HepG2 (cell line): ENCODE measurements around the gene SH3BP5. TPM values are rescaled to one million over a fixed set of nuclear protein-coding genes. Genes with fewer than 3 reads are reported as not detected.

Experiments
- ATAC-seq: fragments of 200-7000 bp; cut with Tn5 transposase; 3 replicates; pipeline ENCODE4 v1.9.1; 2020; ENCODE audit warnings: mild to moderate bottlenecking, moderate library complexity
- BruUV-seq: library from RNA; stranded (reverse); fragments of 400-500 nt; replicated peaks from 2 replicates; lab custom pipeline; 2021; lab: Mats Ljungman, UMichigan
- CTCF ChIA-PET: fragments of 300-600 bp; formaldehyde crosslinking; extraction: SDS; loops from one replicate; lab custom pipeline; 2021; ENCODE audit warnings: low total read pairs, inconsistent platforms, low intra/inter-chr PET ratio; lab: Yijun Ruan, JAX
- POLR2A ChIA-PET: fragments of 350-600 bp; sonication (Branson Sonifier 250); formaldehyde crosslinking; loops from one replicate; lab custom pipeline; 2020; ENCODE audit warnings: antibody characterized with exemption, inconsistent platforms; lab: Yijun Ruan, JAX
- DNase-seq: peaks from one replicate; pipeline ENCODE4 v3.0.0-alpha.2; 2015; ENCODE audit warnings: low spot score
- FAIRE-seq: peaks from 3 replicates; lab custom pipeline; 2011; peaks lifted over from hg19 to GRCh38; lab: Jason Lieb, UNC
- H2AFZ ChIP-seq: one replicate; pipeline ENCODE4 v1.6.1; 2011; ENCODE audit warnings: low read length, inconsistent platforms
- H3K27ac ChIP-seq: fragments of 300-600 bp; 3 replicates; pipeline ENCODE4 v1.8.0; 2011; ENCODE audit warnings: mixed run types, mild to moderate bottlenecking, mixed read lengths, low read length, inconsistent platforms; ENCODE audit not compliant: insufficient read depth; ENCODE audit errors: extremely low read length
- H3K27me3 ChIP-seq, 2 experiments: fragments of 200-600 bp in 1 of 2; 2 replicates in 1 of 2; 3 replicates in 1 of 2; pipeline versions ENCODE4 v1.6.0 to v1.8.0; 2011; ENCODE audit warnings: low read length in 2 of 2, mild to moderate bottlenecking in 2 of 2, moderate library complexity in 2 of 2, inconsistent platforms in 1 of 2; ENCODE audit not compliant: insufficient read depth in 2 of 2, control insufficient read depth in 1 of 2
- H3K36me3 ChIP-seq, 2 experiments: fragments of 200-600 bp in 1 of 2; replicated peaks in 1 of 2; 2 replicates in 1 of 2; 3 replicates in 1 of 2; pipeline versions ENCODE4 v1.5.1 to v1.8.0; 2011; ENCODE audit warnings: low read length in 2 of 2, inconsistent platforms in 1 of 2; ENCODE audit not compliant: insufficient read depth in 2 of 2, control insufficient read depth in 1 of 2
- H3K4me1 ChIP-seq: 2 replicates; pipeline ENCODE4 v1.5.1; 2012; ENCODE audit warnings: low read length, inconsistent platforms; ENCODE audit not compliant: insufficient read depth
- H3K4me2 ChIP-seq: 2 replicates; pipeline ENCODE4 v1.6.0; 2011; ENCODE audit warnings: low read depth, low read length, inconsistent platforms
- H3K4me3 ChIP-seq, 3 experiments: fragments of 200-600 bp in 1 of 3; sonication (generic), shearing (Covaris generic) in 1 of 3; replicated peaks in 1 of 3; 2 replicates each; pipeline ENCODE4 v1.5.1; 2011 to 2016; ENCODE audit warnings: low read length in 3 of 3, inconsistent platforms in 2 of 3, low read depth in 2 of 3, mild to moderate bottlenecking in 2 of 3, control low read depth in 1 of 3, mixed read lengths in 1 of 3; ENCODE audit not compliant: insufficient read depth in 1 of 3
- H3K79me2 ChIP-seq: one replicate; pipeline ENCODE4 v1.6.1; 2011; ENCODE audit warnings: low read length, inconsistent platforms; ENCODE audit not compliant: insufficient read depth
- H3K9ac ChIP-seq: 2 replicates; pipeline ENCODE4 v1.6.0; 2011; ENCODE audit warnings: mild to moderate bottlenecking, low read depth, low read length, inconsistent platforms; ENCODE audit not compliant: insufficient read depth
- H3K9me3 ChIP-seq: 2 replicates; pipeline ENCODE4 v1.5.1; 2012; ENCODE audit warnings: mild to moderate bottlenecking, low read length
- H4K20me1 ChIP-seq: 2 replicates; pipeline ENCODE4 v1.6.0; 2011; ENCODE audit warnings: inconsistent platforms, mild to moderate bottlenecking, low read length, moderate library complexity; ENCODE audit not compliant: insufficient read depth
- PCBP2 ChIP-seq: fragments of 200-400 bp; formaldehyde crosslinking; optimal IDR thresholded peaks from 2 replicates; pipeline ENCODE3; 2018; ENCODE audit warnings: low read length, low read depth; ENCODE audit not compliant: poor library complexity, severe bottlenecking
- RXRA ChIP-seq: sonication (generic); formaldehyde crosslinking; IDR thresholded peaks from 2 replicates; pipeline ENCODE4 v1.5.1; 2020; ENCODE audit warnings: missing genetic modification reagents
- TCF7L2 ChIP-seq: IDR thresholded peaks from 2 replicates; pipeline ENCODE4 v1.6.1; 2011; ENCODE audit warnings: mild to moderate bottlenecking, low read depth, low read length, moderate library complexity
- ZBTB20 ChIP-seq: sonication (generic); formaldehyde crosslinking; IDR thresholded peaks from 2 replicates; pipeline ENCODE4 v1.8.1; 2023; ENCODE audit warnings: missing genetic modification reagents, low read depth, mild to moderate bottlenecking, borderline replicate concordance
- ZKSCAN5 ChIP-seq: sonication (generic); formaldehyde crosslinking; IDR thresholded peaks from 2 replicates; pipeline ENCODE4 v1.5.1; 2020; ENCODE audit warnings: mild to moderate bottlenecking, missing genetic modification reagents
- ZNF124 ChIP-seq: sonication (generic); formaldehyde crosslinking; IDR thresholded peaks from 2 replicates; pipeline ENCODE4 v1.4.0; 2020; ENCODE audit warnings: missing genetic modification reagents
- ZNF136 ChIP-seq: sonication (generic); formaldehyde crosslinking; IDR thresholded peaks from 2 replicates; pipeline ENCODE4 v1.8.1; 2022; ENCODE audit warnings: low read depth, mild to moderate bottlenecking, moderate library complexity, missing genetic modification reagents
- ZNF18 ChIP-seq: sonication (generic); formaldehyde crosslinking; IDR thresholded peaks from 2 replicates; pipeline ENCODE4 v1.8.0; 2022; ENCODE audit warnings: mild to moderate bottlenecking, missing genetic modification reagents; ENCODE audit not compliant: insufficient replicate concordance
- ZNF367 ChIP-seq: sonication (generic); formaldehyde crosslinking; IDR thresholded peaks from 2 replicates; pipeline ENCODE4 v1.4.0; 2020; ENCODE audit warnings: missing genetic modification reagents, borderline replicate concordance
- ZNF496 ChIP-seq: sonication (generic); formaldehyde crosslinking; IDR thresholded peaks from 2 replicates; pipeline ENCODE4 v1.8.1; 2023; ENCODE audit warnings: mild to moderate bottlenecking, moderate library complexity, missing genetic modification reagents; ENCODE audit not compliant: insufficient replicate concordance
- ZNF614 ChIP-seq: IDR thresholded peaks from 2 replicates; pipeline ENCODE4 v1.6.1; 2018; ENCODE audit warnings: missing biosample characterization, missing genetic modification reagents, inconsistent platforms, borderline replicate concordance
- ZNF737 ChIP-seq: sonication (generic); formaldehyde crosslinking; IDR thresholded peaks from 2 replicates; pipeline ENCODE4 v1.5.0; 2020; ENCODE audit warnings: missing genetic modification reagents, mild to moderate bottlenecking, borderline replicate concordance
- ZNF790 ChIP-seq: sonication (generic); formaldehyde crosslinking; IDR thresholded peaks from 2 replicates; pipeline ENCODE4 v1.8.0; 2022; ENCODE audit warnings: missing genetic modification reagents, mild to moderate bottlenecking, borderline replicate concordance
- WGBS: methylation state at CpG from one replicate; pipeline ENCODE4 v1.1.6; 2017; ENCODE audit warnings: low lambda C conversion rate; 5-methylcytosine and 5-hydroxymethylcytosine counted together
- in situ Hi-C: cut with HindIII; loops from 2 replicates; pipeline ENCODE4 v1.10.0; 2017; ENCODE audit warnings: low pct_unique_long_range_greater_than_20kb; ENCODE audit not compliant: extremely low pct_ligation_motif_present
- intact Hi-C: fragments of 100-400 bp; cut with micrococcal nuclease; formaldehyde crosslinking; loops from one replicate; pipeline ENCODE4 v1.10.0; 2022; ENCODE audit not compliant: unreplicated experiment
- polyA plus RNA-seq, 8 experiments: library from polyadenylated mRNA; depleted of rRNA in 3 of 8; stranded (reverse) in 7 of 8; unstranded in 1 of 8; fragments of >200 nt; fragmentation: Illumina TruSeq in 4 of 8; extraction: Trizol in 4 of 8; gene quantifications; 2 replicates each; pipeline versions ENCODE4 v1.2.1 to v1.2.3, GENCODE V29; 2011 to 2016; ENCODE audit warnings: low read depth in 4 of 8, missing spikeins in 1 of 8, mixed read lengths in 1 of 8; ENCODE audit not compliant: insufficient read depth in 1 of 8
- total RNA-seq, 5 experiments: library from RNA; depleted of rRNA; stranded (reverse); fragments of >200 nt; fragmentation: Illumina TruSeq; extraction: Trizol; gene quantifications; 2 replicates each; pipeline ENCODE4 v1.2.3, GENCODE V29; 2016; ENCODE audit warnings: low read depth in 1 of 5

SH3BP5 gene
- total and polyA plus RNA-seq, 2 of the 13 experiments (the other 11 are each of a cell fraction or from before 2014, with no cell fraction given) = 0.09 to 0.16 TPM

- ChIA-PET CTCF (no interaction called here), POLR2A (no interaction called here)
- no peak overlapping the region for H2AFZ ChIP-seq
- DNase-seq = no peak
- no peaks in the 10 kb centered on the region for H4K20me1 ChIP-seq
- intact Hi-C loops = no loop called here
- H3K27me3 ChIP-seq = no peaks in the 10 kb centered on the region
- H3K4me3 ChIP-seq = no peak overlapping the region
- peaks cover 4 to 49% of the 10 kb centered on the region in 2 experiments for H3K36me3 ChIP-seq
- no peak overlapping the region for H3K9ac ChIP-seq
- no peak overlapping the region for H3K4me2 ChIP-seq
- 94% methylated on average over 7 of the region's 7 CpGs for WGBS
- FAIRE-seq = no peak
- no peaks in the 10 kb centered on the region for H3K4me1 ChIP-seq
- H3K9me3 ChIP-seq = no peaks in the 10 kb centered on the region
- no peaks in the 10 kb centered on the region for H3K79me2 ChIP-seq
- TF ChIP-seq ZNF496 (CRISPR knock-in tag) = no peak
- TF ChIP-seq TCF7L2 = no peak
- no peak for TF ChIP-seq ZNF124 (CRISPR knock-in tag)
- no peak for TF ChIP-seq ZNF790
- TF ChIP-seq ZNF367 (CRISPR knock-in tag) = no peak
- no peak for TF ChIP-seq ZNF614 (CRISPR knock-in tag)
- no peak for TF ChIP-seq PCBP2
- no peak for TF ChIP-seq ZBTB20 (CRISPR knock-in tag)
- TF ChIP-seq ZNF737 (CRISPR knock-in tag) = no peak
- TF ChIP-seq ZKSCAN5 (CRISPR knock-in tag) = no peak
- no peak for TF ChIP-seq ZNF136 (CRISPR knock-in tag)
- TF ChIP-seq ZNF18 (CRISPR knock-in tag) = no peak
- no peak for TF ChIP-seq RXRA (CRISPR knock-in tag)
- in situ Hi-C loops = no loop called here
- no TSS peak for BruUV-seq
- no peak for ATAC-seq
- H3K27ac ChIP-seq = no peak overlapping the region
Observed at GRCh38 chr3:15253023-15253697, 79.2 kb downstream of the SH3BP5 start.
